Hepatocyte (in vitro differentiated cells): ENCODE measurements around the gene LMF1.

Source experiments
- EZH2 ChIP-seq: fragments of 200-600 bp; sonication (generic); IDR thresholded peaks from 2 replicates; pipeline ENCODE4 v1.6.1; 2016; ENCODE audit warnings: antibody characterized with exemption, mild to moderate bottlenecking, borderline replicate concordance
- EZH2phosphoT487 ChIP-seq: fragments of 200-600 bp; sonication (generic); IDR thresholded peaks from one replicate; pipeline ENCODE4 v1.6.1; 2018; ENCODE audit warnings: antibody characterized with exemption, mild to moderate bottlenecking, low read depth, moderate library complexity; ENCODE audit not compliant: unreplicated experiment, severe bottlenecking
- TF ChIP-seq, protein P1 (sequence below): fragments of 200-600 bp; sonication (generic); IDR thresholded peaks from 2 replicates; pipeline ENCODE4 v1.5.1; 2016; ENCODE audit warnings: antibody characterized with exemption, mild to moderate bottlenecking; ENCODE audit not compliant: poor library complexity

DNA sequence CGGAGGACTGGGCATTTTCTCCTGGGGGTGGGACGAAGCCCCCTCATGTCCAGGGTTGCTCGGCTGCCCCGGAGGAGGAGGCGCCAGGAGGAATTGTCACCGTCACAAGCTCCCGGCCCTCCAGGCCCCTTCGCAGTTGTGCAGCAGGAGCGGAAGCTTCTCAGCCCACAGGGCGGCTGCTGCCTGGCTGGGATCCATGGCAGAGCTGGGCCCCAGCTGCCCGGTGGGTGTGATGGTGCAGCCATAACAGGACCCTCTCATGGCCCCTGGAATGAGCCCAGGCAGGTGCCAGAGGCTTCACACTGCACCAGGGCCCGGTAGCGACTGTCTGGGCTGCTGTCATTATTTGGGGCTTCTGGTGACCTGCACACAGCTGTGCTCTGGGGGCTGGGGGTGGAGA is 115.3 kb downstream of the LMF1 start:
- TF ChIP-seq, protein P1, sequence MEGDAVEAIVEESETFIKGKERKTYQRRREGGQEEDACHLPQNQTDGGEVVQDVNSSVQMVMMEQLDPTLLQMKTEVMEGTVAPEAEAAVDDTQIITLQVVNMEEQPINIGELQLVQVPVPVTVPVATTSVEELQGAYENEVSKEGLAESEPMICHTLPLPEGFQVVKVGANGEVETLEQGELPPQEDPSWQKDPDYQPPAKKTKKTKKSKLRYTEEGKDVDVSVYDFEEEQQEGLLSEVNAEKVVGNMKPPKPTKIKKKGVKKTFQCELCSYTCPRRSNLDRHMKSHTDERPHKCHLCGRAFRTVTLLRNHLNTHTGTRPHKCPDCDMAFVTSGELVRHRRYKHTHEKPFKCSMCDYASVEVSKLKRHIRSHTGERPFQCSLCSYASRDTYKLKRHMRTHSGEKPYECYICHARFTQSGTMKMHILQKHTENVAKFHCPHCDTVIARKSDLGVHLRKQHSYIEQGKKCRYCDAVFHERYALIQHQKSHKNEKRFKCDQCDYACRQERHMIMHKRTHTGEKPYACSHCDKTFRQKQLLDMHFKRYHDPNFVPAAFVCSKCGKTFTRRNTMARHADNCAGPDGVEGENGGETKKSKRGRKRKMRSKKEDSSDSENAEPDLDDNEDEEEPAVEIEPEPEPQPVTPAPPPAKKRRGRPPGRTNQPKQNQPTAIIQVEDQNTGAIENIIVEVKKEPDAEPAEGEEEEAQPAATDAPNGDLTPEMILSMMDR = no peak
- TF ChIP-seq EZH2 = no peak
- no peak for TF ChIP-seq EZH2phosphoT487
